ENCODE data around the gene ACTR3C.

Gene ACTR3C

GRCh38 chr7:150358988-150359621 is 35.8 kb upstream of the ACTR3C start:
- no peak for DNase-seq

- no peak for DNase-seq
These were observed 35.1 kb upstream of the ACTR3C start for GRCh38 chr7:150358433-150358832.

DNA sequence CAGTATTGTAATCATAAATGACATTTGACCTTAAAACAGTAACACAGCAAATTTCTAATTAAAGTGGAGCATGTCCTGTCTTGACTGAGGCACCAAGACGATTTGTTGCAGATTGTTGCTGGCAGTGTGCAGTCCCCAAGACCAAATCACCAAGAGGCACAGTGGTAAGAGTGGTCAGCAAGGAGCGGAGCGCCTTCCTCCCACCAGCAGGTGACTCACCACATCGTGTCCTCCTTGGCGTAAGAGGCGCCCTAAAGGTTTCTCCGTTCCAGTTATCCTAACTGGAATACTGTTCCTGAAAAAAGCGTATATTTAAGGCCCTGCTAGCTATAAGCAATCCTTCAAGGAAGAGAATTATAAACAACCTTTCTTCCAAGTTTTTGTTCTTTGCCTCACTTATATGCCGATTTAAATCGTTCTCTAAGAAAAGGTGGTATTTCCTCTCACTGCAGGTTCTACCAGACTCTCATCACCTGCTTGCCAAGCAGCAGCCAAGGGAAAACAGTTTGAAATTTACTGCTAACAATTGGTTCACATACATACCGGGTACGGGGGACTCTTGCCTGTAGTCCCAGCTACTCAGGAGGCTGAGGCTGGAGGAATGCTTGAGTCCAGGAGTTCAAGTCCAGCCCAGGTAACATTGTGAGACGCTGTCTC is 34.6 kb upstream of the ACTR3C start:
- no peak for DNase-seq

DNA sequence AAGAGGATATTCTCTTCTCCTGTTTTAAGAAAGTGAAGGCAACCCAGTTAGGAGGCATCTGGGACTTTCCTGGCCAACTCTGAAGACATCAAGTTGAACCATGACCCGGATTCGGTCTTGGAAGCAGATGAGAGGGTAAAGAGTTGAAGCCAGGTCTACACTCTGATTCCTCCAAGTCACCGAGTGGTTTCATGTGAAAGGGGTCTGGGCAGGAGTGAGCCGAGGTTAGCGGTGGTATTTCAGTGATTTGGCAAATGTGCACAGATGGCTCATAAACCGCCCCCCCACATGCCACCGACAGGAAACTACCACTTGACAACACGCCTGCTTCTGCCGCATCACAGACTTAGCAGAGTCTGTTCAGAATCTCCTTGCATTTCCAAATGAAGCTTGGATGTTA is 33.9 kb upstream of the ACTR3C start:
- DNase-seq: no peak

- peak; percentile 29 for DNase-seq
These were observed 33.0 kb upstream of the ACTR3C start for GRCh38 chr7:150356265-150356897.

- DNase-seq: no peak
These were observed 32.3 kb upstream of the ACTR3C start for GRCh38 chr7:150355666-150356059.

- no peak for DNase-seq
These were observed 28.3 kb upstream of the ACTR3C start for GRCh38 chr7:150351587-150352194.

DNA sequence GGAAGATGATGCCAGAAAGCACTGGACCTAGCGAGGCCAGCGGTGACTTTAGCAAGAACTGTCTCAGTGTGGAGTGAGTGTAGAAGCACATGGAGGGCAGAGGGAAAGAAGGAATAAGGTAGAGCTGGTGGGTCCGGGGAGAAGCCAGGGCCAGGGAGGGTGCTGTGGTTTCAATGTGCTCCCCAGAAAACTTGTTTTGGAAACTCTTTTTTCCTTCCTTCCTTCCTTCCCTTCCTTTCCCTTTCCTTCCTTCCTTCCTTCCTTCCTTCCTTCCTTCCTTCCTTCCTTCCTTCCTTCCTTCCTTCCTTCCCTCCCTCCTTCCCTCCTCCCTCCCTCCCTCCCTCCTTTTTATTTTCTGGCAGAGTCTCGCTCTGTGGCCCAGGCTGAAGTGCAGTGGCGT is 23.6 kb upstream of the ACTR3C start:
- no peak for DNase-seq

DNA sequence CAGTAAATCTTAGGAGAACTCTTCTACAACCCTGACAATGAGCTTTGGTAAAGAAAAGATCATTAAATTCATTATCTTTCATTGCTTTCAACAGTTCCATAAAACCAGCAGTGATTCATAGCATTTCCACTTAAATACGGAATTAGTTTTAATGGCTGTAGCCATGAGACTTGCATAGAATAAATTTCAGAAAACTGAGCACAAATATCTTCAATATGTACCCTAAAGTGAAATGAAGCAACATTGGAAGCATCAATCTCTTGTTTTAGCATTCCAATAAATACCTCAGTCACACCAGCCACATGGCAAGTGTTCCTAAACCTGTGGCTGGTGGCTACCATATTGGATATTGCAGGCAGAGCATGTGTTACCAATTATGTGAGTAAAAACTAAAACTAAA is 21.7 kb upstream of the ACTR3C start:
- no peak for DNase-seq

DNA sequence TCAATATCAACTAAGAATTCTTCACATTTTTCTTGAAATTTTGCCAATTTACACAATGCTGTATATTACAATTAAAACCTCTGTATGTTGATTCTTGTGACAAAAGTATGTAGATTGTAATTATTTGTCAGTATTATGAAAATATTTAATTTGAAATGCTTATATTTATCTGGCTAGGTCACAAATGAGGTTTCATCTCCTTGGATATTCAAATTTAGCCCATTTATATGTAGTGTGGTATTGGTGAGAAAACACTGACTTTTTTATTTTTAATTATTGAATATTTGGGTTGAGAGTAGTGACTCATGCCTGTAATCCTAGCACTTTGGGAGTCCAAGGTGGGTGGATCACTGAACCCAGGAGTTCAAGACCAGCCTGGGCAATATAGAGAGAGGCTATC is 21.0 kb upstream of the ACTR3C start:
- no peak for DNase-seq

DNA sequence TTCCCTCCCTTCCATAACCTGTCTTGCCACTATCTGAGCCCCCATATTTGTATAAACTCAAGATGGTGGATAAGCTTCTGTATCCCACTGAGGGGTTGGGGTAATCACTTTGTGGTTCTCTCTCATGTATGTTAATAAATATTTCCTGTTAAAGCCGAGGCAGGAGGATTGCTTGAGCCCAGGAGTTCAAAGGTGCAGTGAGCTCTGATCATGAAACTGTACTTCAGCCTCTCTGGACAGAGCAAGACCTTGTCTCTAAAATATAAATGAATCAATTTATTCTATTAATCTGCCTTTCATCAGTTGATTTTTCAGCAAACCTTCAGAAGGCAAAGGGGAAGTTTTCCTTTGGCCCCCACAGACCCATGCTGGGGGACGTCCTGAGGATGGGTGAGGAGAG is 19.9 kb upstream of the ACTR3C start:
- no peak for DNase-seq

DNA sequence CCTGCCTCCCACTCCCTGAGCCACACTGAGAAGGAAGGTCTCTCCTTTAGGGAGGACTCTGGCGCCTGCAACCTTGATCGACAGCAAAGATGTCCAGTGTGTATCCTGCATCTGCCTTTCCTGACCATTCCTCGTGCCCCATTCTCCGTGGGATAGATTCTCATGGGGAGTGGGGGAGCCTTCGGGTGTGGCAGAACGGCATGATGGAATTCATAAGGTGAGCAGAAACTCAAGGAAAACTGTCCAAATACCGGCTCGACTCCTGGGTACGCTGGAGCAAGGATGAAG is 18.7 kb upstream of the ACTR3C start:
- DNase-seq: no peak

GRCh38 chr7:150341263-150342120 is 18.1 kb upstream of the ACTR3C start, which contains the start of gene RARRES2:
Gene RARRES2, minus strand, starts transcription at chr7:150341629. Its CDS starts 1,020 bp downstream, at chr7:150340609.
- no peak for DNase-seq

DNA sequence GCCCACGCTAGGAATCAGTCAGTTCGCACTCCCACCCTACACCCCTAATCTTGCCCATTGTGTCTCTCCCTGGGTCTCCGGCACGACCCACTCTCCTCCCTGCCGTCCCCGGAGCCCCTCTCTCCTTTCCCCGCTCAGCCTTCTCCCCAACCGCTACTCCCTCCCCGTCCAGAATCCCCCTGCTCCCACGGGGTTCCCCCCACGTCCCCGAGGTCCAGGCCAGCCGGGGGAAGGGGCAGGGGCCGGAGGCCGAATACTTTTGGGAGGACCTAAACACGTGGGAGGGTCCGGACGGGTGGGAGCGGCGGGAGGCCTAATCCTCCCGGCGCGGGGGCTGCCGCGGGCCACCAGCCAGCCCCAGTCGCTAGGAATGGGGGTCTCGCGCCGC is 17.5 kb upstream of the ACTR3C start:
- no peak for DNase-seq

DNA sequence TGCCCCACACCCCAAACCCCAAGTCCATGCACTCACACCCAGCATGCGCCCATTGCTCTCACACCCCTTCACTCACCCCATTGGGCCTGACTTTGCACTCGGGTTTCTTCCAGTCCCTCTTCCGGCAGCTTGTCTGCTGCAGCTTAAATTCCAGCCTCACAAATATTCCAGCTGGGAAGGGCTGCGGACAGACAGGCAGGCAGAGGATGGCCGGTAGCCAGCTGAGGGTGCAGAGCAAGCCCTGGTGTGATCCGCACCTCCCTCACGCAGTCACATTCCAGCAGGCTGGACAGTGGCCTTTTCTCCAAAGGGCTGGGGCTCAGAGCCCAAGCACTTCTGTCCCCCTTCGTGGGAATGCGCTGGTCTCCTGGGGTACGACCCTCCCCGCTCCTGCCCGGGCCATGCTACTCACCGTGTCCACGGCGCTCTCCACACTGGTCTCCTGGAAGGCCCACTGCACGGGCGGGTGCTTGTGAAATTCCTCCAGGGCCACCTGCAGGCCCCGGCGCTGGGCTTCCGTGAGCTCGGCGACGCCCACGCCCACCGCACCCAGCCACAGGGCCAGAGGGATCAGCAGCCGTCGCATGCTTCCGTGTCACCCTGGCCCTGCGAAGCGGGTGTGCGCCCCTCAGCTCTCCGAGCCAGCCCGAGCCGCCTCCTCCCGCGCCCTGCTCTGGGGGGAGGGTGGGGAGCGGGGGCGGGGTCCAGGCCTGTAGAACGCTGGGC is 16.8 kb upstream of the ACTR3C start:
- DNase-seq: peak; percentile 56

- DNase-seq: no peak
These were observed 16.1 kb upstream of the ACTR3C start for GRCh38 chr7:150339409-150339809.

DNA sequence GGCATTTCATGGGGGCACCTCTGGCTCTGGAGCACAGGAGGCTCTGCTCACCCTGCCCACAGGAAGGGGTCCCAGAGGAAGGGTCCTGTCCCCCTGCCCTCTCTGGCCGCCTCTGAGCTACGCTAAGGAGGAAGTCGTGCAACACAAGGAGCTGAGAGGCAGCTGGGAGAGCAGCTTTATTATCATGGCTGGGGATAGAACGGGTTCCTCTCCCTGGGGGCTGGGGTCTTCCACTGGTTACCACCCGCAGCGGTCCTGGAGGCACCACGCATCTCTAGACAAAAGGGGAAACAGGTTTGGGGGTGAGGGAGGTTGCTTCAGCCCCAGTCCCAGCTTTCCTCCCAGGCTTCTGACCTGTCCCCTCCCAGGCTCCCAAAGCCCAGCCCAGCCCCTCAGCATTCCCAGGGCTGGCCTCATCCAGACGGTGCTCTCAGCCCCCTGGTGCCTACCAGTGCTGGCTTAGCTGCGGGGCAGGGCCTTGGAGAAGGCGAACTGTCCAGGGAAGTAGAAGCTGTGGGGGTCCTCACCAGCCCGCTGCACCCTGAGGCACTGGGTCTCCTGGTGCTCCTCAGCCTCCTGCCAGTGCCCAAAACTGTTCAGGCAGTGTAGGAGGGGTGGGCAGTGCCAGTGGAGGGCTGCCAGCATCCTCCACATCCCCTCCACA is 15.0 kb upstream of the ACTR3C start:
- DNase-seq: no peak

DNA sequence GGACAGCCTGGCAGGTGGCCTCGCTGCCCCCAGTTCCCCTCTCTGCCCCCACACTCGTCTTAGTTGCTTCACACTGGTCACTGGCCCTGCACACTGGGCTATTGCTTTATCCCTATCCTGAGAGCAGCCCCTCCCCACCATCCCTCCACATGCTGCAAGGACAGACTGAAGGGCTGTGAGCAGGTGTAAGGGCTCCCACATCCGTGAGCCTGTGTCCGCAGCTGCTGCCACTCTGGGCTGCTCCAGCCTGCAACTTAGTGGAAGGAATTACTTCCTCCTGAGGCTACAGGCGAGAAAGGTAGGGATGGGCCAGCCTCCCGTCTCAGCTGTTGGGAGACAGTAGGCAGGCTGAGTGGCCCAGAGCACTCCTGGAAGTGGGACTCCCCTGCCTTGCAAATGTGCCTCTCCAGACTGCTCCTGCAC is 14.3 kb upstream of the ACTR3C start:
- DNase-seq: no peak

- DNase-seq: no peak
These were observed 13.8 kb upstream of the ACTR3C start for GRCh38 chr7:150337179-150337578.

- no peak for DNase-seq
These were observed 13.4 kb upstream of the ACTR3C start for GRCh38 chr7:150336746-150337145.

DNA sequence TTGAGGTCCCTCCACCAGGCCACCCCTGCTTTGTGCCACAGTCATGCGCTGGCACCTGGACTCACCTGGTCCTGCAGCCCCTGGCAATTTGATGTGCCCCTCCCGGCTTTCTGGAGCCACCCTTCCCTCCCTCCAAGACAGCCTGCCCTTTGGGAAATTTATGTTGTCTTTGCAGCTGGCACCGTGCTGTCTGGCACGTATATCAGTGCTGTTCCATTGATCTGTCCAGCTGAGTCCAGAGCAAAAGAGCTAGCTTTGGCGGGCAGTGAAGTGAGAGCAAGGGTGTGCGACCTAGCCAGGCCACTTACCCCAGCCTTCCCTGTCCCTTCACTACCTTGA is 12.4 kb upstream of the ACTR3C start:
- no peak for DNase-seq

Measured in HCEC 1CT (cell line).